Lung (tissue), 12 donors: ENCODE data around the gene AVP. TPM values are rescaled to one million over a fixed set of nuclear protein-coding genes. Genes with fewer than 3 reads are reported as not detected.

ENCODE experiments used
- ATAC-seq: fragments of 200-7000 bp; cut with Tn5 transposase; one replicate; pipeline ENCODE4 v1.9.1; 2020; ENCODE audit warnings: moderate number of reproducible peaks; ENCODE audit not compliant: insufficient read depth, low FRiP score
- DNase-seq, 3 donors: peaks; one replicate each; pipeline ENCODE4 v3.0.0-alpha.2; 2013 to 2017
- H3K27ac ChIP-seq, 2 donors: one replicate each; pipeline ENCODE4 v1.5.1; 2013; ENCODE audit warnings: mild to moderate bottlenecking in 2 of 2, moderate library complexity in 2 of 2, control low read depth in 1 of 2, inconsistent platforms in 1 of 2, low read depth in 1 of 2, low read length in 1 of 2
- H3K27me3 ChIP-seq, 3 donors: one replicate each; pipeline ENCODE4 v1.5.1; 2013; ENCODE audit warnings: low read length in 2 of 3; ENCODE audit not compliant: control insufficient read depth in 3 of 3, insufficient read depth in 3 of 3
- H3K36me3 ChIP-seq, 4 donors: one replicate each; pipeline ENCODE4 v1.5.1; 2013; ENCODE audit warnings: low read length in 4 of 4, mild to moderate bottlenecking in 1 of 4, moderate library complexity in 1 of 4; ENCODE audit not compliant: control insufficient read depth in 4 of 4, insufficient read depth in 4 of 4
- H3K4me1 ChIP-seq, 5 donors: one replicate each; pipeline ENCODE4 v1.5.1; 2013; ENCODE audit warnings: low read length in 5 of 5, mild to moderate bottlenecking in 2 of 5, moderate library complexity in 1 of 5; ENCODE audit not compliant: control insufficient read depth in 5 of 5, insufficient read depth in 5 of 5
- H3K4me3 ChIP-seq: one replicate; pipeline ENCODE4 v1.5.1; 2013; ENCODE audit warnings: mild to moderate bottlenecking, control low read depth, moderate library complexity
- H3K9ac ChIP-seq, 2 donors: one replicate each; pipeline ENCODE4 v1.5.1; 2013; ENCODE audit warnings: low read length in 2 of 2, control low read depth in 1 of 2; ENCODE audit not compliant: insufficient read depth in 1 of 2
- H3K9me3 ChIP-seq, 4 donors: one replicate each; pipeline ENCODE4 v1.5.1; 2013; ENCODE audit warnings: low read length in 3 of 4, mild to moderate bottlenecking in 1 of 4, moderate library complexity in 1 of 4; ENCODE audit not compliant: control insufficient read depth in 4 of 4, insufficient read depth in 3 of 4
- WGBS, 2 donors: extraction: QIAGEN DNeasy Blood & Tissue Kit; methylation state at CpG; one replicate each; pipeline ENCODE4 v1.1.7; 2013; 5-methylcytosine and 5-hydroxymethylcytosine counted together
- polyA plus RNA-seq, 2 donors: library from polyadenylated mRNA; stranded (reverse); fragments of 200-250 nt; gene quantifications; one replicate each; pipeline ENCODE4 v1.2.1, GENCODE V29; 2013
- total RNA-seq, 2 donors: library from RNA; depleted of rRNA in 1 of 2; stranded (reverse); fragments of >200 nt in 1 of 2; gene quantifications; one replicate each; pipeline ENCODE4 v1.2.1, GENCODE V29; 2014 to 2021
- TF ChIP-seq, protein P1 (sequence below): IDR thresholded peaks from 2 replicates; pipeline ENCODE4 v1.5.1; 2012; ENCODE audit warnings: mild to moderate bottlenecking; ENCODE audit errors: control extremely low read depth, extremely low read depth
- donor health status: control.
- donor health status: control.
- donor health status: Bipolar disorder and iron deficiency.
- donor health status: healthy.
- donor health status: DM: yes; HTN: yes; CAD: no.

The AVP gene
- total and polyA plus RNA-seq, 4 donors: not detected

DNA sequence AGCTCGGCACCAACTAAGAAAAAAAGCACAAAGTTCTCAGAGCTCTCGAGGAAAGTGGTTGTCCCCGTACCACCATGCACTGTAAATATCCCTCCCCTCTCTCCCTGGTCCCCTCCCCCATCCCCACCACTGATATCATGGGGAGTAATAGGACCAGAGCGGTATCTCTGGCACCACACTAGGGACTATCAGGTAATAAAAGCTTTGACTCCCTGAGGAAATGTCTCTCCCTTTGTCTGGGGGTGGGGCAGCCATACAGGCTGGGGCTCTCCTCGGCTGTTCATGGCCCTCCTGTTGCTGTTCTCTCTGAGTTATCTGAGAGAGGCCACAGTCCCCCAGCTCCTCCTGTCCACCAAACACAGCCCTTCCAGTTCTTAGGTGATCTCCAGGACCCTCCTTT is 46.1 kb downstream of the AVP start:
- no peaks in the 10 kb centered on the region for H3K27me3 ChIP-seq
- DNase-seq (no peak), ATAC-seq (no peak)
- no peak overlapping the region for H3K4me3 ChIP-seq
- WGBS, 2 donors: 93 to 94% methylated on average over 5 of the region's 5 CpGs
- no peak overlapping the region for H3K9ac ChIP-seq
- TF ChIP-seq, protein P1, sequence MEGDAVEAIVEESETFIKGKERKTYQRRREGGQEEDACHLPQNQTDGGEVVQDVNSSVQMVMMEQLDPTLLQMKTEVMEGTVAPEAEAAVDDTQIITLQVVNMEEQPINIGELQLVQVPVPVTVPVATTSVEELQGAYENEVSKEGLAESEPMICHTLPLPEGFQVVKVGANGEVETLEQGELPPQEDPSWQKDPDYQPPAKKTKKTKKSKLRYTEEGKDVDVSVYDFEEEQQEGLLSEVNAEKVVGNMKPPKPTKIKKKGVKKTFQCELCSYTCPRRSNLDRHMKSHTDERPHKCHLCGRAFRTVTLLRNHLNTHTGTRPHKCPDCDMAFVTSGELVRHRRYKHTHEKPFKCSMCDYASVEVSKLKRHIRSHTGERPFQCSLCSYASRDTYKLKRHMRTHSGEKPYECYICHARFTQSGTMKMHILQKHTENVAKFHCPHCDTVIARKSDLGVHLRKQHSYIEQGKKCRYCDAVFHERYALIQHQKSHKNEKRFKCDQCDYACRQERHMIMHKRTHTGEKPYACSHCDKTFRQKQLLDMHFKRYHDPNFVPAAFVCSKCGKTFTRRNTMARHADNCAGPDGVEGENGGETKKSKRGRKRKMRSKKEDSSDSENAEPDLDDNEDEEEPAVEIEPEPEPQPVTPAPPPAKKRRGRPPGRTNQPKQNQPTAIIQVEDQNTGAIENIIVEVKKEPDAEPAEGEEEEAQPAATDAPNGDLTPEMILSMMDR: no peak
- H3K9me3 ChIP-seq: no peaks in the 10 kb centered on the region
- no peak overlapping the region for H3K27ac ChIP-seq
- H3K4me1 ChIP-seq: peaks cover 0 to 16% (median 10%) of the 10 kb centered on the region in 5 donors
- H3K36me3 ChIP-seq: peaks cover 14 to 50% (median 44%) of the 10 kb centered on the region in 4 donors

DNA sequence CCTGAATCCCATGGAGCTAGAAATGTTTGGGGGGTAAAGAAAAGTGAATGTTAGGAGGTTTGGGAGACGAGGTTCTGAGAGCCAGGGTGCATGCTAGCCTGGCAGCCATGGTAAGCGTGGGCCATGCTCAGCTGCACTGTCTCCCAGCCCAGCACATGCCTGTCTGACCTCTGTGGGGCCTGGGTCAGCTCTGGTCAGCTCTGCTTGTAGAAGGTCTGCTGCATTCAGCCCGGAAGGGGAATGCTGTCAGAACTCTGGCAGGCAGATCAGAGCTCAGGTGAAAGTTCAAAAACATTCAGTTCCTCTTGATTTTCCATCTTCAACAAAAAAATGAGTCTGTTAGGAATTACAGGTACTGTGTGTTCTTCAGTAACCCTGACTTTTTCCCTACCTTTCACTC is 46.9 kb downstream of the AVP start:
- Histone ChIP-seq H3K9ac (no peak overlapping the region), H3K9me3 (no peaks in the 10 kb centered on the region), H3K4me3 (no peak overlapping the region), H3K27me3 (no peaks in the 10 kb centered on the region), H3K4me1 (peaks cover 0 to 12% (median 9%) of the 10 kb centered on the region in 5 donors), H3K36me3 (peaks cover 14 to 55% (median 44%) of the 10 kb centered on the region in 4 donors), H3K27ac (no peak overlapping the region)
- TF ChIP-seq, protein P1: no peak
- ATAC-seq (no peak), DNase-seq (no peak)
- 92 to 93% methylated on average over 3 of the region's 3 CpGs for whole genome bisulfite sequencing, 2 donors

DNA sequence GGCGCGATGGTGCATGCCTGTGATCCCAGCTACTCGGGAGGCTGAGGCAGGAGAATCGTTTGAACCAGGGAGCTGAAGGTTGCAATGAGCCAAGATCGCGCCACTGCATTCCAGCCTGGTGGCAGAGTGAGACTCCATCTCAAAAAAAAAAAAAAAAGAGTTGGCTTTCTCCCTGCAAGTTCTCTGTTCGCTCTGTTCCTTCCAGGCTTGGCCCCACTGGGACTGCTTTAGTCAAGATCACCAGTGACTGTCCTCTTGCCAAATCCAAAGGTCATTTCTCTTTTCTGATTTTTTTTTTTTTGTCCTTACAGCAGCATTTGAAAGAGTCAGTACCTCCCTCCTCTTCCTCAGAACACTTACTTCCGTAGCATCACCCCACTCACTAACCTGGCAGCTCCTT is 51.9 kb downstream of the AVP start:
- H3K4me1 ChIP-seq: no peaks in the 10 kb centered on the region
- H3K27ac ChIP-seq: no peak overlapping the region
- no peak for DNase-seq
- no peak overlapping the region for H3K9ac ChIP-seq
- TF ChIP-seq, protein P1: no peak
- ATAC-seq: no peak
- WGBS, 2 donors: 93% methylated on average over 8 of the region's 8 CpGs
- no peak overlapping the region for H3K4me3 ChIP-seq
- H3K27me3 ChIP-seq: no peaks in the 10 kb centered on the region
- no peaks in the 10 kb centered on the region for H3K9me3 ChIP-seq
- H3K36me3 ChIP-seq: peaks cover 21 to 55% (median 42%) of the 10 kb centered on the region in 4 donors

Other genes with a start within 250 kb of the AVP start
- gene PCED1A, start 244.1 kb downstream of the AVP start, total RNA-seq: 10 to 100 TPM; 33.5 to 36.6 TPM
- 10 to 100 TPM; 26.2 to 40.4 TPM for gene PCED1A, start 244.1 kb downstream of the AVP start, polyA plus RNA-seq
- gene VPS16, start 244.0 kb downstream of the AVP start, total RNA-seq: 10 to 100 TPM; 26.1 to 44.1 TPM
- gene VPS16, start 244.0 kb downstream of the AVP start, polyA plus RNA-seq: 10 to 100 TPM; 41.0 to 53.4 TPM
- 10 to 100 TPM; 47.8 to 92.1 TPM for gene PTPRA, start 211.2 kb downstream of the AVP start, total RNA-seq
- gene PTPRA, start 211.2 kb downstream of the AVP start, polyA plus RNA-seq: 10 to 100 TPM; 17.8 to 32.3 TPM
- under 1 TPM in 1 of 2 donors, not detected in 1; 0.46 TPM for gene GNRH2, start 41.1 kb downstream of the AVP start, total RNA-seq
- gene GNRH2, start 41.1 kb downstream of the AVP start, polyA plus RNA-seq: under 1 TPM; 0.14 to 0.16 TPM
- gene MRPS26, start 38.7 kb downstream of the AVP start, total RNA-seq: 10 to 100 TPM; 29.8 to 47.1 TPM
- gene MRPS26, start 38.7 kb downstream of the AVP start, polyA plus RNA-seq: 10 to 100 TPM; 67.5 to 67.8 TPM
- gene OXT, start 13.1 kb downstream of the AVP start, total RNA-seq: not detected
- gene OXT, start 13.1 kb downstream of the AVP start, polyA plus RNA-seq: not detected
- 10 to 100 TPM; 14.8 to 16.4 TPM for gene FASTKD5, start 75.1 kb upstream of the AVP start, total RNA-seq
- gene FASTKD5, start 75.1 kb upstream of the AVP start, polyA plus RNA-seq: 10 to 100 TPM in 1 of 2 donors, 1 to 10 TPM in 1; 8.6 to 12.4 TPM
- gene UBOX5, start 75.1 kb upstream of the AVP start, total RNA-seq: 1 to 10 TPM; 5.5 to 6.3 TPM
- gene UBOX5, start 75.1 kb upstream of the AVP start, polyA plus RNA-seq: 1 to 10 TPM; 4.0 TPM
- gene LZTS3, start 88.8 kb upstream of the AVP start, total RNA-seq: 10 to 100 TPM; 13.9 to 18.6 TPM
- gene LZTS3, start 88.8 kb upstream of the AVP start, polyA plus RNA-seq: 10 to 100 TPM in 1 of 2 donors, 1 to 10 TPM in 1; 8.8 to 12.4 TPM
- gene DDRGK1, start 120.0 kb upstream of the AVP start, total RNA-seq: 10 to 100 TPM; 44.3 to 95.1 TPM
- 10 to 100 TPM; 78.2 to 93.6 TPM for gene DDRGK1, start 120.0 kb upstream of the AVP start, polyA plus RNA-seq
- 10 to 100 TPM; 32.7 to 65.0 TPM for gene ITPA, start 124.8 kb upstream of the AVP start, total RNA-seq
- gene ITPA, start 124.8 kb upstream of the AVP start, polyA plus RNA-seq: 10 to 100 TPM; 67.2 to 95.8 TPM
- 1 to 10 TPM in 1 of 2 donors, under 1 TPM in 1; 0.40 to 8.8 TPM for gene SLC4A11, start 154.5 kb upstream of the AVP start, total RNA-seq
- gene SLC4A11, start 154.5 kb upstream of the AVP start, polyA plus RNA-seq: 1 to 10 TPM; 2.8 to 6.5 TPM